Neutrophil (primary cell): ENCODE data around the gene ZNF648.
"Not testable (repeated sequence)": the region's sequence is repeated elsewhere in the genome, so short reads cannot be mapped to it uniquely, and the experiment has no call there.

Source experiments
- H3K27ac ChIP-seq: fragments of 200-600 bp; sonication (generic); 2 replicates; pipeline ENCODE4 v1.5.1; 2016; ENCODE audit warnings: mild to moderate bottlenecking, moderate library complexity
- H3K27me3 ChIP-seq: fragments of 200-600 bp; sonication (generic); 2 replicates; pipeline ENCODE4 v1.6.0; 2016; ENCODE audit warnings: mild to moderate bottlenecking
- H3K36me3 ChIP-seq: fragments of 200-600 bp; sonication (generic); 2 replicates; pipeline ENCODE4 v1.5.1; 2017
- H3K4me1 ChIP-seq, 2 experiments: fragments of 200-600 bp in 1 of 2; sonication (generic) in 1 of 2; 1 replicate in 1 of 2; 2 replicates in 1 of 2; pipeline versions ENCODE4 v1.5.1 to v1.6.1; 2013 to 2016; ENCODE audit warnings: low read depth in 1 of 2, low read length in 1 of 2, mild to moderate bottlenecking in 1 of 2, moderate library complexity in 1 of 2; ENCODE audit not compliant: control insufficient read depth in 1 of 2, insufficient read depth in 1 of 2
- H3K4me3 ChIP-seq, 2 experiments: fragments of 200-600 bp in 1 of 2; sonication (generic) in 1 of 2; 1 replicate in 1 of 2; 2 replicates in 1 of 2; pipeline ENCODE4 v1.5.1; 2013 to 2016; ENCODE audit warnings: low read depth in 1 of 2, low read length in 1 of 2, mild to moderate bottlenecking in 1 of 2, moderate library complexity in 1 of 2
- H3K9me3 ChIP-seq: fragments of 200-600 bp; sonication (generic); 2 replicates; pipeline ENCODE4 v1.5.1; 2016
- CTCF ChIP-seq: fragments of 200-600 bp; sonication (generic); IDR thresholded peaks from 2 replicates; pipeline ENCODE4 v1.5.1; 2016; ENCODE audit warnings: antibody characterized with exemption

Gene ZNF648

DNA sequence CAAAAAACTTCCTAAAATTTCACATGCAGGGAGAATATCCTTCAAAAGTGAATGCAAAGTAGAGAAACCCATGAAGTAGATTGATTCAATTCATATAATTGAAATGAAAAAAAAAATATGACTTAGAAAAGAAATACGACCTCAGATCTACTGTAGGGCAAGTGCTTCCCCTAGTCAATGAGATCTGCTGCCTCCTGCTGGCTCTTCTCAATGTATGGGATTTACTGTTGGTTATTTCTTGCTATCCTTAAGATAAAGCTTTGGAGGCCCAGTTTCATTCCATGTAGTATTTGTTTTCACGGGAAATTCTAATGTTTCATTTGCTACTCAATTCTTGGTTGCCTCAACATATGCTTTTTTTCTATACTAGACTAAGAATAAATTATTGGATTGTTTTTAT, 46.2 kb downstream of the ZNF648 start:
- TF ChIP-seq CTCF, result no peak
- Histone ChIP-seq H3K27me3 (no peaks in the 10 kb centered on the region), H3K4me1 (no peaks in the 10 kb centered on the region), H3K27ac (no peak overlapping the region), H3K36me3 (no peaks in the 10 kb centered on the region), H3K4me3 (no peak overlapping the region), H3K9me3 (no peaks in the 10 kb centered on the region)

- H3K27ac ChIP-seq, H3K9me3 ChIP-seq, H3K4me1 ChIP-seq, H3K36me3 ChIP-seq, H3K4me3 ChIP-seq, H3K27me3 ChIP-seq: not testable (repeated sequence)
Observed at GRCh38 chr1:182010800-182011370, 50.6 kb downstream of the ZNF648 start.

GRCh38 chr1:182005398-182005797, 56.1 kb downstream of the ZNF648 start:
- not testable (repeated sequence) for H3K9me3 ChIP-seq, H3K4me1 ChIP-seq, H3K27ac ChIP-seq, H3K36me3 ChIP-seq, H3K4me3 ChIP-seq
- peaks cover 20% of the 10 kb centered on the region for H3K27me3 ChIP-seq

DNA sequence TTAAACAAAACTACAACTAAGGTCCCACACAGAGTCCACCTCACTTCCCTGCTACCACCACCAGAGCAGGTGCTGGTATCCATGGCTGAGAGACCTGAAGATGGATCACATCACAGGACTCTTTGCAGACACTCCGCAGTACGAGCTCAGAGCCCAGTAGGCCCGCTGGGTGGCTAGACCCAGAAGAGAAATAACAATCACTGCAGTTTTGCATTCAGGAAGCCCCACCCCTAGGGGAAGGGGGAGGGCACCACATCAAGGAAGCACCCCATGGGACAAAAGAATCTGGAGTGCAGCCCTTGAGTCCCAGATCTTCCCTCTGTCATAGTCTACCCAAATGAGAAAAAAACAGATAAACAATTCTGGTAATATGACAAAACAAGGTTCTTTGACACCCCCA, 56.9 kb downstream of the ZNF648 start:
- H3K27ac ChIP-seq, result no peak overlapping the region
- TF ChIP-seq CTCF, result no peak
- peaks cover 24% of the 10 kb centered on the region for H3K27me3 ChIP-seq
- H3K9me3 ChIP-seq, result no peaks in the 10 kb centered on the region
- H3K4me3 ChIP-seq, result no peak overlapping the region
- no peaks in the 10 kb centered on the region for H3K36me3 ChIP-seq
- H3K4me1 ChIP-seq, result no peaks in the 10 kb centered on the region
